RWPE2 (cell line): Measurements from ENCODE around the gene ANKRD13A.

ENCODE experiments used
- ATAC-seq: fragments of 200-7000 bp; cut with Tn5 transposase; 3 replicates; pipeline ENCODE4 v1.9.1; 2021; ENCODE audit warnings: low read depth
- DNase-seq: peaks from one replicate; pipeline ENCODE4 v3.0.0-alpha.2; 2020; ENCODE audit warnings: low spot score
- H3K27ac ChIP-seq: fragments of 450-650 bp; 2 replicates; pipeline ENCODE4 v1.5.1; 2017; ENCODE audit warnings: mild to moderate bottlenecking; ENCODE audit not compliant: poor library complexity, severe bottlenecking
- H3K27me3 ChIP-seq: fragments of 250-450 bp; sonication (Bioruptor Pico); 2 replicates; pipeline ENCODE4 v1.5.1; 2021; ENCODE audit warnings: mild to moderate bottlenecking, moderate library complexity; ENCODE audit not compliant: insufficient read depth, poor library complexity, severe bottlenecking
- H3K36me3 ChIP-seq: fragments of 250-450 bp; sonication (Bioruptor Pico); 2 replicates; pipeline ENCODE4 v1.5.1; 2020; ENCODE audit warnings: low read depth, mild to moderate bottlenecking, moderate library complexity
- H3K4me1 ChIP-seq: fragments of 250-450 bp; sonication (Bioruptor Pico); 2 replicates; pipeline ENCODE4 v1.5.1; 2021; ENCODE audit warnings: mild to moderate bottlenecking, moderate library complexity; ENCODE audit not compliant: insufficient read depth, poor library complexity, severe bottlenecking
- H3K4me3 ChIP-seq: fragments of 250-450 bp; sonication (Bioruptor Pico); 2 replicates; pipeline ENCODE4 v1.5.1; 2021; ENCODE audit warnings: mild to moderate bottlenecking, moderate library complexity; ENCODE audit not compliant: severe bottlenecking
- H3K9me3 ChIP-seq: fragments of 250-450 bp; sonication (Bioruptor Pico); 2 replicates; pipeline ENCODE4 v1.5.1; 2021; ENCODE audit warnings: mild to moderate bottlenecking, moderate library complexity; ENCODE audit not compliant: severe bottlenecking
- CTCF ChIP-seq: fragments of 450-650 bp; IDR thresholded peaks from one replicate; pipeline ENCODE4 v1.5.1; 2017; ENCODE audit warnings: mild to moderate bottlenecking, moderate library complexity; ENCODE audit not compliant: poor library complexity, severe bottlenecking

ANKRD13A gene

GRCh38 chr12:110029290-110029815 is 30.1 kb downstream of the ANKRD13A start:
- H3K4me1 ChIP-seq: peaks cover 5% of the 10 kb centered on the region
- ATAC-seq: no peak
- no peak overlapping the region for H3K27ac ChIP-seq
- H3K36me3 ChIP-seq: peaks cover 79% of the 10 kb centered on the region
- H3K4me3 ChIP-seq: no peak overlapping the region
- no peak for DNase-seq
- no peaks in the 10 kb centered on the region for H3K27me3 ChIP-seq
- TF ChIP-seq CTCF: no peak
- no peaks in the 10 kb centered on the region for H3K9me3 ChIP-seq

- peaks cover 67% of the 10 kb centered on the region for H3K36me3 ChIP-seq
- no peak overlapping the region for H3K4me3 ChIP-seq
- H3K27ac ChIP-seq: no peak overlapping the region
- peaks cover 8% of the 10 kb centered on the region for H3K4me1 ChIP-seq
- H3K27me3 ChIP-seq: no peaks in the 10 kb centered on the region
- TF ChIP-seq CTCF: no peak
- ATAC-seq: no peak
- H3K9me3 ChIP-seq: no peaks in the 10 kb centered on the region
- DNase-seq: no peak
Observed at GRCh38 chr12:110033888-110034287, 34.7 kb downstream of the ANKRD13A start.

GRCh38 chr12:110035534-110036104 is 36.4 kb downstream of the ANKRD13A start:
- Histone ChIP-seq H3K27ac (no peak overlapping the region), H3K36me3 (peaks cover 50% of the 10 kb centered on the region), H3K4me3 (no peak overlapping the region), H3K4me1 (peaks cover 20% of the 10 kb centered on the region), H3K9me3 (no peaks in the 10 kb centered on the region), H3K27me3 (no peaks in the 10 kb centered on the region)
- no peak for ATAC-seq
- no peak for DNase-seq
- TF ChIP-seq CTCF: no peak

- no peak for TF ChIP-seq CTCF
- Histone ChIP-seq H3K9me3 (no peaks in the 10 kb centered on the region), H3K27me3 (no peaks in the 10 kb centered on the region), H3K4me3 (no peak overlapping the region), H3K27ac (peak overlapping the region; percentile 95), H3K4me1 (peaks cover 20% of the 10 kb centered on the region), H3K36me3 (peaks cover 43% of the 10 kb centered on the region)
- DNase-seq: no peak
- ATAC-seq: no peak
Observed at GRCh38 chr12:110037315-110037714, 38.1 kb downstream of the ANKRD13A start.

GRCh38 chr12:110038741-110039084 is 39.5 kb downstream of the ANKRD13A start:
- no peak for ATAC-seq
- Histone ChIP-seq H3K27ac (peak overlapping the region; percentile 95), H3K4me1 (peaks cover 20% of the 10 kb centered on the region), H3K27me3 (no peaks in the 10 kb centered on the region), H3K9me3 (no peaks in the 10 kb centered on the region), H3K4me3 (no peak overlapping the region), H3K36me3 (peaks cover 35% of the 10 kb centered on the region)
- TF ChIP-seq CTCF: no peak
- no peak for DNase-seq
